T-helper 22 cell (primary cell): ENCODE data around the gene POU6F1.
A peak's percentile ranks its signal among the peaks of the same experiment; 100 is the strongest.
"Not testable (repeated sequence)": the region's sequence is repeated elsewhere in the genome, so short reads cannot be mapped to it uniquely, and the experiment has no call there.

Experiments used
- DNase-seq: peaks from one replicate; pipeline ENCODE4 v3.0.0-alpha.2; 2020; ENCODE audit warnings: low read depth

Gene POU6F1

GRCh38 chr12:51217968-51218606 lies at the start of gene POU6F1:
POU6F1 (minus strand) TSS chr12:51218062; CDS start chr12:51206836, 11,226 bp downstream.
- DNase-seq, result peak; percentile 48

GRCh38 chr12:51265024-51265423 lies 47.2 kb upstream of the POU6F1 start:
- no peak for DNase-seq

- DNase-seq, result no peak
Measured at GRCh38 chr12:51264297-51264696, 46.4 kb upstream of the POU6F1 start.

- DNase-seq, result no peak
Measured at GRCh38 chr12:51263341-51263740, 45.5 kb upstream of the POU6F1 start.

- DNase-seq, result no peak
Measured at GRCh38 chr12:51262758-51263177, 44.9 kb upstream of the POU6F1 start.

- not testable (repeated sequence) for DNase-seq
Measured at GRCh38 chr12:51259600-51259999, 41.7 kb upstream of the POU6F1 start.

GRCh38 chr12:51254536-51254935 lies 36.7 kb upstream of the POU6F1 start:
- no peak for DNase-seq

GRCh38 chr12:51253276-51253675 lies 35.4 kb upstream of the POU6F1 start:
- DNase-seq, result no peak

- no peak for DNase-seq
Measured at GRCh38 chr12:51247523-51248206, 29.8 kb upstream of the POU6F1 start.

GRCh38 chr12:51246254-51246853 lies 28.5 kb upstream of the POU6F1 start:
- no peak for DNase-seq

- no peak for DNase-seq
Measured at GRCh38 chr12:51245476-51246253, 27.8 kb upstream of the POU6F1 start.

- no peak for DNase-seq
Measured at GRCh38 chr12:51244269-51244668, 26.4 kb upstream of the POU6F1 start.

GRCh38 chr12:51242876-51243275 lies 25.0 kb upstream of the POU6F1 start:
- DNase-seq, result no peak

- DNase-seq, result no peak
Measured at GRCh38 chr12:51242120-51242519, 24.3 kb upstream of the POU6F1 start.

GRCh38 chr12:51240971-51241370 lies 23.1 kb upstream of the POU6F1 start:
- DNase-seq, result no peak

- peak; percentile 92 for DNase-seq
Measured at GRCh38 chr12:51238510-51239334, 20.9 kb upstream of the POU6F1 start, which contains the start of gene DAZAP2. DAZAP2 (plus strand) TSS chr12:51238826; CDS start chr12:51238908, 82 bp downstream.

GRCh38 chr12:51238037-51238509 lies 20.2 kb upstream of the POU6F1 start:
- DNase-seq, result no peak

- no peak for DNase-seq
Measured at GRCh38 chr12:51234530-51234929, 16.7 kb upstream of the POU6F1 start.

- DNase-seq, result no peak
Measured at GRCh38 chr12:51232642-51233041, 14.8 kb upstream of the POU6F1 start.

- no peak for DNase-seq
Measured at GRCh38 chr12:51229116-51229809, 11.4 kb upstream of the POU6F1 start.

GRCh38 chr12:51227962-51228361 lies 10.1 kb upstream of the POU6F1 start:
- DNase-seq, result no peak
